ENCODE data around the gene SH2D4B. TPM values are rescaled to one million over a fixed set of nuclear protein-coding genes. Genes with fewer than 3 reads are reported as not detected.

Gene SH2D4B
- total RNA-seq, 2 experiments from 2014 or later = 0.03 TPM; not detected in 1

- H3K9me3 ChIP-seq (ENCODE audit: low read length) = no peaks in the 10 kb centered on the region
- peaks cover 37% of the 10 kb centered on the region; the same call in 1 of the 2 replicates for H3K36me3 ChIP-seq (ENCODE audit: insufficient read depth, low read length)
- no peak overlapping the region for H3K4me3 ChIP-seq (ENCODE audit: low read depth, low read length, poor library complexity, severe bottlenecking)
- H3K27ac ChIP-seq (ENCODE audit: low read depth, low read length, poor library complexity, severe bottlenecking) = no peak overlapping the region
- H3K9me2 ChIP-seq (ENCODE audit: insufficient read depth, low read length) = no peaks in the 10 kb centered on the region
- CTCF ChIA-PET (ENCODE audit: unreplicated experiment) = interaction anchor here (1.0 to 3.5 kb wide), 2 partner anchors 10 to 58 kb away, joined by 3 to 48 read pairs; no protein-coding TSS in a partner anchor
- no peaks in the 10 kb centered on the region for H4K20me1 ChIP-seq (ENCODE audit: insufficient read depth, low read length)
- TF ChIP-seq EZH2phosphoT487 (IDR thresholded peaks at IDR 0.05; ENCODE audit: borderline replicate concordance, low read depth, low read length) (no peak), CTCF (conservative IDR thresholded peaks at IDR 0.05; ENCODE audit: low read length) (no peak)
- H3K4me2 ChIP-seq (ENCODE audit: low read length) = no peak overlapping the region
- no peak for DNase-seq (ENCODE audit: low spot score)
- H3K79me2 ChIP-seq (ENCODE audit: insufficient read depth, low read depth, low read length) = no peaks in the 10 kb centered on the region; the same call in 1 of the 2 replicates
- no peaks in the 10 kb centered on the region for H3K4me1 ChIP-seq (ENCODE audit: insufficient read depth, low read length, poor library complexity, severe bottlenecking)
- H2AFZ ChIP-seq (ENCODE audit: low read length) = no peak overlapping the region
- BruUV-seq (replicated peaks) = no TSS peak
- POLR2A ChIA-PET = interaction anchor here (0.6 kb wide), 1 partner anchor 59 kb away, joined by 4 read pairs; no protein-coding TSS in a partner anchor
- intact Hi-C loops (cut with micrococcal nuclease; ENCODE audit: unreplicated experiment) = no loop called here
Observed at GRCh38 chr10:80503584-80504157, 34.0 kb upstream of the SH2D4B start.

GRCh38 chr10:80504158-80504811 is 33.4 kb upstream of the SH2D4B start:
- no peaks in the 10 kb centered on the region for H3K9me3 ChIP-seq (ENCODE audit: low read length)
- POLR2A ChIA-PET = interaction anchor here (0.6 to 1.2 kb wide), 2 partner anchors 58 to 60 kb away, joined by 4 read pairs; no protein-coding TSS in a partner anchor
- no peak overlapping the region for H2AFZ ChIP-seq (ENCODE audit: low read length)
- H3K4me1 ChIP-seq (ENCODE audit: insufficient read depth, low read length, poor library complexity, severe bottlenecking) = no peaks in the 10 kb centered on the region
- H3K4me3 ChIP-seq (ENCODE audit: low read depth, low read length, poor library complexity, severe bottlenecking) = no peak overlapping the region
- TF ChIP-seq CTCF (conservative IDR thresholded peaks at IDR 0.05; ENCODE audit: low read length) (no peak), EZH2phosphoT487 (IDR thresholded peaks at IDR 0.05; ENCODE audit: borderline replicate concordance, low read depth, low read length) (no peak)
- intact Hi-C loops (cut with micrococcal nuclease; ENCODE audit: unreplicated experiment) = no loop called here
- no peaks in the 10 kb centered on the region; the same call in 1 of the 2 replicates for H3K79me2 ChIP-seq (ENCODE audit: insufficient read depth, low read depth, low read length)
- peaks cover 40% of the 10 kb centered on the region; the same call in 1 of the 2 replicates for H3K36me3 ChIP-seq (ENCODE audit: insufficient read depth, low read length)
- DNase-seq (ENCODE audit: low spot score) = no peak
- H3K4me2 ChIP-seq (ENCODE audit: low read length) = no peak overlapping the region
- no TSS peak for BruUV-seq (replicated peaks)
- CTCF ChIA-PET (ENCODE audit: unreplicated experiment) = interaction anchor here (1.0 to 3.5 kb wide), 5 partner anchors 11 to 58 kb away, joined by 3 to 48 read pairs (median 9); no protein-coding TSS in a partner anchor
- no peaks in the 10 kb centered on the region for H3K9me2 ChIP-seq (ENCODE audit: insufficient read depth, low read length)
- H3K27ac ChIP-seq (ENCODE audit: low read depth, low read length, poor library complexity, severe bottlenecking) = no peak overlapping the region
- H4K20me1 ChIP-seq (ENCODE audit: insufficient read depth, low read length) = no peaks in the 10 kb centered on the region

Measured in OCI-LY7 (cell line).